Activated CD4-positive, alpha-beta T cell treated with anti-CD3 and anti-CD28 coated beads, Interleukin-10, Interleukin-2, amounts not matched to agents 100 ng/mL and 50 ng/mL, durations not matched to agents 16 hours and 8 hours (primary cell): ENCODE data around the gene VWA3A.
"Not testable (repeated sequence)": the region's sequence is repeated elsewhere in the genome, so short reads cannot be mapped to it uniquely, and the experiment has no call there.

Experiments used
- DNase-seq: peaks from one replicate; pipeline ENCODE4 v3.0.0-alpha.2; 2020

Gene VWA3A

DNA sequence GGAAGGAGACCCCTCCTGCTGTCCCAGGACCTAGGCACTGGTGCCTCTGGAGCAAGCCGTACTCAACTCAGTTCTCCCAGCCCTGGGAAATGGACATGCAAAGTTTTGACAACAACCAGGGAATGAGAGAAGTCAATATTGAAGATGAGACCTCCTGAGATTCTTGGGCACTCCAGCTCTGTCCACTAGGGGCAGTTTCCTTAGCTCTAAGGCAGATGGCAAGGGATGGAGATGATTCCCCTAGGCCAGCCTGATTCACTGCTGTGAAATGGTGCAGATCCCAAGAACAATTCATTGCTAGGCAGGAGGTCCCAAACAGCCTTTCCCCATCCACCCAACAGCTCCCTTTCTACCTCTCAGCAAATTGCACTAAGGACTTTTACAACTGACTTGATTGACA, 49.4 kb downstream of the VWA3A start:
- DNase-seq, result peak; percentile 5

DNA sequence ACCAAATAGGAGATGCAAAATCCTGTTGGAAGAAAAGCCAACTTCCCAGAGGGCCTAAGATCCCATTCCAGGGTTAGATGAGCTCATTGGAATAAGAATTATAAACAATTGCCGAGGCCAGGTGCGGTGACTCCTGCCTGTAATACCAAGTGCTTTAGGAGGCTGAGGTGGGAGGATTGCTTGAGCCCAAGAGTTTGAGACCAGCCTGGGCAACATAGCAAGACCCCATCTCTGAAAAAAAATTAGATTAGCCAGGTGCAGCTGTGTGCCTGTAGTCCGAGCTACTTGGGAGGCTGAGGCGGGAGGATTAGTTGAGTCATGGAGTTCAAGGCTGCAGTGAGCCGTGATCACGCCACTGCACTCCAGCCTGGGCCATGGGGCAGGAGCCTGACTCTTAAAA, 52.2 kb downstream of the VWA3A start:
- no peak for DNase-seq

DNA sequence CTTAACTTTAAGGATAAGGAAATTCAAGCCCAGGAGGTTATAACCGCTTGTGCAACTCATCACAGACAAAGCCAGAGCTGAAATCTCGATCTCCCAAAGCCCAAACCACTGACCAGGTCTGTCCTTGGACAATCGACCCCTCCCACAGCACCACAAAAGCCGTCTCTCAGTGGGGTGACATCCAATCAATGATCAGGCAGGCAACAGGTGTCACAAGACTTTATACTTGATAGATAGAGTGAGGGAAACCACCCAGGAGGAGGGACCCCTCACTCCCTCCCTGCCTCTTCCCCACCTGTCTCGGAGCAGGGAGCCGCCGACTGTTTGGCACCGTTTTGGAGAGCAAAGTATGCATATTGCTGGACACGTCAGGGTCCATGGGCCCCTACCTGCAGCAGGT, 55.5 kb downstream of the VWA3A start:
- no peak for DNase-seq

GRCh38 chr16:22151246-22151998, 59.1 kb downstream of the VWA3A start:
- DNase-seq, result no peak

DNA sequence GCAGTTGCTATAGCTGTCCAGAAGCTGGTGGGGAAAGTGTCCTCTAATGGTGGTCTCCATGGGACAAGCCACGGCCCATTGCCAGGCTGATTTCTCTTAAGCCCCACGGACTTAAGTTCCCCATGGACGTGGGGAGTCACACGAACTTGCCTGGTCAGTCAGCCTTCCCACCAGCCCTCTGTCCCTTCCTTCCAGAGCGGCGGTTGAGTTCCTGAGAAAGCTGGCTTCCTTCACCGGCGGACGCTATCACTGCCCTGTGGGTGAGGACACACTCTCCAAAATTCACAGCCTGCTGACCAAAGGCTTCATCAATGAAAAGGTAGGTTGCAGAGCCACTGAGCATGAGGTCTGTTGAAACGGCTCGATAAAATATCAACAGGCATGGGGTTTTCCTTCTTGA, 60.0 kb downstream of the VWA3A start:
- DNase-seq, result no peak

DNA sequence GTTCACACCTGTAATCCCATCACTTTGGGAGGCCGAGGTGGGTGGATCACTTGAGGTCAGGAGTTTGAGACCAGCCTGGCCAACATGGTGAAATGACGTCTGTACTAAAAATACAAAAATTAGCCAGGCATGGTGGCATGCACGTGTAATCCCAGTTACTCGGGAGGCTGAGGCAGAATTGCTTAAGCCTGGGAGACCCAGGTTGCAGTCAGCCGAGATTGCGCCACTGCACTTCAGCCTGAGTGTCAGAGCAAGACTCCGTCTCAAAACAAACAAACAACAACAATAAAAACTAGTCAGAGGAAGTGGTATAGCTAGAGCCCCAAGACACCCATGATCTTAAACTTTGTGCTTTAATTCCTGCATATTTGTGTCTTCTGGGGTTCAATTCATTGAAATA, 60.7 kb downstream of the VWA3A start:
- DNase-seq, result not testable (repeated sequence)

DNA sequence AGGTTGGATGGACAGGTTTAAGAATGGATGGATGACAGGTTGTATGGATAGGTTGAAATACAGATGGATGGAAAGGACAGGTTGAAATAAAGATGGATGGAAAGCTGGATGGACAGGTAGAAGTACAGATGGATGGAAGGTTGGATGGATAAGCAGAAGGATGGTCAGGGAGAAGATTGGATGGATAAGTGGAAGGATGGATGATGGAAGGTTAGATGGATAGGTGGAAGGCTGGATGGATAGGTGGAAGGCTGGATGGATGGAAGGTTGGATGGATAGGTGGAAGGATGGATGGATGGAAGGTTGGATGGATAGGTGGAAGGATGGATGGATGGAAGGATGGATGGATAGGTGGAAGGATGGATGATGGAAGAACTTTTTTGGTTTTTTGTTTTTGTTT, 69.1 kb downstream of the VWA3A start:
- DNase-seq, result no peak

DNA sequence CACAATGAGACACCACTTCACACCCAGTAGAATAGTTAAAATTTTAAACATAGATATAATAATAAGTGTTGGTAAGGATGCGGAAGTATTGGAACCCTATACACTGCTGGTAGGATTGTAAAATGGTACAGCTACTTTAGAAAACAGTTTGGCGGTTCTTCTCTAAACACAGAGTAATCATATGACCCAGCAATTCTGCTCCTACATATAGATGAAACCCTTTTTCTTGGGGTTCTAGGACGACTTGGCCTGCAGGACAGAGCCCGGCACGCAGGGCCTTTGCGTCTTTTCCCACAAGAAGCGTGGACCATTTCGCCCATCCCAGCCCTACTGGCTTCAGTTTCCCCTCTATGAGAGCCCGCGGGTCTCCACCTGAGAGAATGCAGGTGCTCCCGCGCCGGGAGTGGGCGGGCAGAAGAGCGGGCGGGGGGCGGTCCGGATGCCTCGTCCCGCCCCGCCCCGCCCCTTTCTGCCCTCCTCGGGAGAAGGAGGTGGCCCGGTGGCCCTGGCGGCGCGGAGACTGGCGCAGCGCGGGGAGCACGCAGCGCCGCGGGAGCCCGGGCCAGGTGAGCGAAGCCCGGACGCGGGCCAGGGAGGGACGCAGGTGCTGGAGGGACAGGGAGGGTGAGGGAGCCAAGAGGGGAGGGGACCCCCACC, 69.8 kb downstream of the VWA3A start, which contains the start of gene SDR42E2:
TSS of gene SDR42E2 (plus strand) at position 508 of the 657 bp plus-strand sequence. CDS start 3,077 bp downstream, outside the sequence.
- peak; percentile 2 for DNase-seq

- DNase-seq, result no peak
Observed at GRCh38 chr16:22162656-22163009, 70.3 kb downstream of the VWA3A start.

GRCh38 chr16:22163806-22164205, 71.5 kb downstream of the VWA3A start:
- no peak for DNase-seq

DNA sequence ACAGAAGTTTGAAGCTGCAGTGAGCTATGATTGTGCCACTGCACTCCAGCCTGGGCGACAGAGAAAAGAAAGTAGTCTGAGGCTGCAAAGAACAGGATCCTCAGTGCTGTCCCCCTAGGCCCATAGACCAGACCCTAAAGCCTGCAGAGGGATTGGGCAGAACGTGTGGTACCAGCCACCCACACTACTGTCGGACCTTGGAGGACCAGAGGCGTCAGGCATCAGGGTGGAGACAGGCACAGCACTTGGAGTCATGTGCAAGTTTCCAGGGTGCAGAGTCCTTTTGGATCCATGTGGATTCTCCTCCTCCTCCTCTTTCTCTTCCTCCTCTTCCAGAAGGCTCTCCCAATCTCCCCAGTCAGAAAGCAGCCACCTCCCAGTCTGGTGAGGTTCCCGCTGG, 72.1 kb downstream of the VWA3A start:
- no peak for DNase-seq

GRCh38 chr16:22165508-22166285, 73.4 kb downstream of the VWA3A start:
- no peak for DNase-seq

DNA sequence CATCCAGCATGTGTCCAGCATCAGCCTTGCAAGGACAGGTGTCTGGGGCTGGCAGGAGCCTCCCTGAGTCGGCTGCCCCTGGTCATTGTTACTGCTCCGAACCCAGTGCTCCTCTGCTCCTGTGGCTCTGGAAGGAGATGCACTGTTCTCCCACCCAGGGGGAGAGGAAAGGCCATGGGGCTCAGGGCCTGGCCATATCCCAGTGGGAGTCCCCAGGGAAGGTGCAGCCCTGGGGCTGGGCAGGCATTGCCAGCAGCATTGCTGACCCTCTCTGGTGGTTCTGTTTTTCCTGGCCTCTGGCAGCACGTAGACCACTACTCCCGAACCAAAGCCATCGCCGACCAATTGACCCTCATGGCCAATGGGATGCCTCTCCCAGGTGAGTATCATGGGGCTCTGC, 79.6 kb downstream of the VWA3A start:
- no peak for DNase-seq

- not testable (repeated sequence) for DNase-seq
Observed at GRCh38 chr16:22172642-22173041, 80.3 kb downstream of the VWA3A start.

DNA sequence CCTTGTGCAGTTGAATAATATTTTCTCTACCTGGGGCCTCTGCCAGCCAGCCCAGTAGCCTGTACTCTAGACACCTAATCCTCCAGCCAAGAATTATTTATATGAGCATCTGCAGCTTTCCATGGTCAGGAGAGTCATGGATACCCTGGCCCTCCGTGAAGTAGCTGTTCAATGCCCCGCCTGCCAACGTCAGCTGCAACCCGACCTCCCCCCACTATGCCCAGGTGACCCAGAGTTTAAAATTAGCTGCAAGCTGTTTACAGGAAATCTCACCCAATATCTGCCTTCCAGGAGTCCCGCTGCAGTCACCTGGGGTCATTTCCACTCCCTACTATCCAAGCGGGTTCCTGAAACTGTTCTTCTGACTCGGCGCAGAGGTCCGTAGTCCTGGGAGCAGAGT, 82.3 kb downstream of the VWA3A start:
- no peak for DNase-seq

GRCh38 chr16:22177968-22178930, 85.9 kb downstream of the VWA3A start:
- DNase-seq, result no peak

GRCh38 chr16:22181426-22181825, 89.1 kb downstream of the VWA3A start:
- no peak for DNase-seq

DNA sequence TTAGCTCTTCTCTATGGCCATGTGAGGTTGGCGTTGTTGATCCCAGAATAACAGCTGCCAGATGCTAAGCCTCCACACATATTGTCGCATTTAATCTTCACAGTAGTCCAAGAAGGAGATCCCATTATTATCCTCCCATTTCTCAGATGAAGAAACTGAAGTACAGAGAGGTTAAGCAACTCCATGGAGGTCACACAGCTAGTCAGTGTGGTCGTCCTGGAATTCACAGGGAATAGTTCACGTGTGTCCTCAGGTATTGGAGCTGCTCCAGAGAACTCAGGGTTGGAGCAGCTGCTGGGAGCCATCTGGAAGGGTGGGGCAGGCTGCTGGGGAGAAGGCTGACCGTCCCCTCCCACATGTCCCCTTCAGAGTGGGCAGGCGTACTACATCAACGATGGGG, 89.5 kb downstream of the VWA3A start:
- DNase-seq, result no peak

DNA sequence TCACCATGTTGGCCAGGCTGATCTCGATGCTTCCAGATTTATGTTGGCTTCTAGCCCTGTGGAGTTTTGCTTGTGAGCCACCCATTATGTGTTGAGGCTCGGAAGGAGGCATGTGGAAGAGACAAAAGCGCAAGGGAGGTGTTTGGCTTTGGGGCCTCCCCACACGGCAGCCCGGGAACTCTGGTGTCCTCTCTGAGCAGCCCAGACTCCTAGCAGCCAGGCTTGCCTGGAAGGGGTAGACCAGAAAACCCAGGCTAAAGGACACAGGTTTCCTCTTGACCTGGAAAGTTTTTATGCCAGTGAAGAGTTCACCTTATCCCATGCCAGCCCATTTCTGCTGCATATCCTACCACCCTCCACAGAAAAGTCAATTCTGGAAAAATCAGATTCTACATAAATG, 91.0 kb downstream of the VWA3A start:
- no peak for DNase-seq

DNA sequence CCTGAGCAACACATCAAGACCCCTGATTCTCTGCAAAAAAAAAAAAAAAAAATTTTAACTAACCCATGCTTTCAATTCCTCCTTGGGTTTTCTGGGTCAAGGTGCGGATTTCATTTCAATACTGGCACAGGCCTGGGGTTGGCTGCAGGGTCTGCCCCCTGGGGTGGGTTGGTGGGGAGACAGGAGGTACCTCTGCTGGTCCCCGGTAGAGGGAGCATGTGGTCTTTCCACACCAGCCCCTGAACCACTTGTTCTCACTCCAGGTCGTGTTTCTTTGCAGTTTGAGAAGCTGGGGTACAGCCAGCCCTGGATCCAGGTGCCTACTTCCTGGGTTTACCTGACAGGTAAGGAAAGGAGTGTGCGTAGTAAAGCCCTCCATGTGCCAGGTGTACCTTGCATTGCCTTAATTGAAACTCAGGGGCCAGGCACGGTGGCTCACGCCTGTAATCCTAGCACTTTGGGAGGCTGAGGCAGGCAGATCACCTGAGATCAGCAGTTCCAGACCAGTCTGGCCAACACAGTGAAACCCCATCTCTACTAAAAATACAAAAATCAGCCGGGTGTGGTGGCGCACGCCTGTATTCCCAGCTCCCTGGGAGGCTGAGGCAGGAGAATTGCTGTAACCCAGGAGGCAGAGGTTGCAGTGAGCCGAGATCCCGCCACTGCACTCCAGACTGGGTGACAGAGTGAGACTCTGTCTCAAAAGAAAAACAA, 91.7 kb downstream of the VWA3A start:
- no peak for DNase-seq

DNA sequence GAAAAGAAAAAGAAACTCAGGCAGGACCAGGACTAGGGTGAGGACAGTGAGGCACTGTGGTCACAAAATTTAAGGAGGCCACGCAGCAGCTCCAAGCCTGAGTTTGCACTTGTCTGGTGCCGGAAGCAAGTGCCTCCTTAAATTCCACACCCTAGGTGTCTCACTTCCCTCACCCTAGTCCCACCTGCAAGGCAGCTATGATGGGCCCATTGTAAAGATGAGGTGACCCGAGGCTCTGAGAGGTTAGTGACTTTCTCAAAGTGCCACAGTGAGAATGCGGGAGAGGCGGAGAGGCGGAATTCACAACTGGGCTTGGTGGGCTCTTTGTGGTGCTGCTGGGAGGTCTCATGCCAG, 92.3 kb downstream of the VWA3A start:
- DNase-seq, result no peak

- DNase-seq, result no peak
Observed at GRCh38 chr16:22186517-22186916, 94.2 kb downstream of the VWA3A start.
